ENCODE measurements around the gene VTI1A. TPM values are rescaled to one million over a fixed set of nuclear protein-coding genes. Genes with fewer than 3 reads are reported as not detected.
"Not testable (repeated sequence)": the region's sequence is repeated elsewhere in the genome, so short reads cannot be mapped to it uniquely, and the experiment has no call there.

VTI1A gene
- total RNA-seq, 1 experiment from 2014 or later, result 33.4 TPM

DNA sequence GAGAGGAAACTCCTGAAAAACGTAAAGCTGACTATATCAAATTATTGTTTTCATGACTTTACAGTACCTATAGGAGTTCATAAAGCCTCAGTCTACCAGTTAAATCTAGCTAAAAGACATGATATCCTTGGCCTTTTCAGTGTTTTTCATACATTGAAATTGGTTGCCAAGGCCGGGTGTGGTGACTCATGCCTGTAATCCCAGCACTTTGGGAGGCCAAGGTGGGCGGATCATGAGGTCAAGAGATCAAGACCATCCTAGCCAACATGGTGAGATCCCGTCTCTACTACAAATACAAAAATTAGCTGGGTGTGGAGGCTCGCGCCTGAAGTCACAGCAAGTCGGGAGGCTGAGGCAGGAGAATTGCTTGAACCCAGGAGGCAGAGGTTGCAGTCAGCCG, 53.0 kb downstream of the VTI1A start:
- not testable (repeated sequence) for H3K27ac ChIP-seq; DNase-seq (ENCODE audit: low read depth in 1 of 2, low spot score in 2 of 2); H3K36me3 ChIP-seq; H3K27me3 ChIP-seq (replicated peaks); H3K4me1 ChIP-seq (replicated peaks); H3K4me3 ChIP-seq; H3K9me3 ChIP-seq (replicated peaks)

DNA sequence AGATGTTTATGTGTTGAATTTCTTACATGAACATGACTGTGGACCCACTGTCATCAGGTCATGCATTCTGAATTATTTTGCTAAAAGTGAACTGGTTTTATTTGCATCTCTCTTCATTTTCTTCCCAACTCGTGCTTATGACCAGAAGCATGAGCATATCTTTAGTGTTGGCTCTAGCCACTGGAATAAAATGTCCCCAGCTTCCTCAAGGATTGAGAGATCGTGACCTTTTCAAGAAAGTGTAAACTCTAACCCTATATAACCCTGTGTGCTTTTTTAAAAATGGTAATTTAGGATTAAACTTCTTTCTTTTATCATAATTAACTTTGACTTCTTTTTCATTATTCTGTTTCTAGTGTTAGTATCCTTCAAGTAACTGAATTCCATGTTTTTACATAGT, 55.5 kb downstream of the VTI1A start:
- H3K27me3 ChIP-seq (replicated peaks), result no peaks in the 10 kb centered on the region
- no peaks in the 10 kb centered on the region for H3K9me3 ChIP-seq (replicated peaks)
- H3K27ac ChIP-seq, result no peak overlapping the region
- no peak overlapping the region for H3K4me3 ChIP-seq
- DNase-seq (ENCODE audit: low read depth in 1 of 2, low spot score in 2 of 2), result no peak
- H3K36me3 ChIP-seq, result no peaks in the 10 kb centered on the region; the same call in 1 of the 2 replicates
- H3K4me1 ChIP-seq (replicated peaks), result 0 out of 2 replicates have a peak, but pooled peaks cover 5% of the 10 kb centered on the region

DNA sequence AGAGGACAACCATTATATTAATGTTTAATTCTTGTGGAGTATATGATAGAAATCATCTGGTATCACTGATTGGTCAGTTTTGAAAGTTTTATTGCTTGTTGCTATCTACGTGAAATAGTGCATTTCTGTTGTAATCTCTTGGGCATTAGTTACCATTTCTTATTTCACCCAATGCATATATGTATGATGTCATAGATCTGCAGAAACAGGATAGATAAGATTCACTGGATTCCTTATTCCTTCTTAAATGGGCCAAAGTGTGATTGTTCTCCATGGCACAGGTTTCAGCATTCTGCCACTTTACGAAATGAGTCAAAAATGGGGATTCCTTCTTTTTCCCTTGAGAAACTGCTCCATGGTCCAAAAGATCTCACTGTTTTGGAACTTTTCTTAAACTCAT, 56.6 kb downstream of the VTI1A start:
- H3K9me3 ChIP-seq (replicated peaks), result no peaks in the 10 kb centered on the region
- H3K27me3 ChIP-seq (replicated peaks), result no peaks in the 10 kb centered on the region
- H3K4me3 ChIP-seq, result no peak overlapping the region
- 0 out of 2 replicates have a peak, but pooled peaks cover 5% of the 10 kb centered on the region for H3K4me1 ChIP-seq (replicated peaks)
- DNase-seq (ENCODE audit: low read depth in 1 of 2, low spot score in 2 of 2), result no peak
- H3K36me3 ChIP-seq, result no peaks in the 10 kb centered on the region; the same call in 1 of the 2 replicates
- no peak overlapping the region for H3K27ac ChIP-seq

DNA sequence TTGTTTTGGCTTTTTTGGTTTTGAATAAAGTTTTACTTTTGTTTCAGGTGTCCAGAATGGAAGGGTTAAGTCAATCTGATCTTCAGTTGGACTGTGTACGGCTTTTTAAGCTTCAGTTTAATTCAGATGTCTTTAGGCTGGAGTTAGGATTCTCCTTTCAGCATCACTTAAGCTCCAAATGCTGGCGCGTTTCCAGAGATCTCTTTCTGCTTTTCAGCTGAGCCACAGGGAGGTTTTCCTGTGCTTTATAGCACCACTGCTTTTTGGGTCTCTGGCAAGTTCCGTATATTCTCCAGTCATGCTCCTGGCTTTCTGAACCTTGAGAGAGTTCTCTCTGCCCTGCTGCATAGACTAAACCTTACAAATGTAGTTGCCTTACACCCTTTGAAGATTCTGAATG, 60.0 kb downstream of the VTI1A start:
- H3K4me3 ChIP-seq, result no peak overlapping the region
- H3K27me3 ChIP-seq (replicated peaks), result no peaks in the 10 kb centered on the region
- no peaks in the 10 kb centered on the region for H3K4me1 ChIP-seq (replicated peaks)
- H3K27ac ChIP-seq, result no peak overlapping the region
- H3K9me3 ChIP-seq (replicated peaks), result no peaks in the 10 kb centered on the region
- DNase-seq (ENCODE audit: low read depth in 1 of 2, low spot score in 2 of 2), result no peak
- H3K36me3 ChIP-seq, result no peaks in the 10 kb centered on the region

DNA sequence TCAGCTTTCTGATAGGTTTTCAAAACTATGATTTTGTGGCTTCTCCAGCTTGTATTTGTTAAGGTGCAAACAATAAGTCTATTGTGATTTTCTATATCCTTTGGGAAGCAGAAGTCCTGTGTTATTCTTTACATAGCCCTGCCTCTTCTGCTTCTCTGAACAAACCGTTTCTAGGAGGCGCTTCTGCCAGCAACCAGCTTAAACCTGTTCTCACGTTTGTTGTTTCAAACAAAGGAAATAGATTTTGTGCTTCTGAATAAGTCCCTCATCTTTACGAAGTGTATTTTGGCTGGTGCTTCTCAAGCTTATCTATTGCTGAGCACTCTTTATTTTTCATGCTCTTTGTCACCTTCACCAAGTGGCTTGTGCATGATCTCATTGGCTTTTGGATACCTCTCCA, 61.0 kb downstream of the VTI1A start:
- Histone ChIP-seq H3K9me3 (replicated peaks) (no peaks in the 10 kb centered on the region), H3K27me3 (replicated peaks) (no peaks in the 10 kb centered on the region), H3K4me3 (no peak overlapping the region)

DNA sequence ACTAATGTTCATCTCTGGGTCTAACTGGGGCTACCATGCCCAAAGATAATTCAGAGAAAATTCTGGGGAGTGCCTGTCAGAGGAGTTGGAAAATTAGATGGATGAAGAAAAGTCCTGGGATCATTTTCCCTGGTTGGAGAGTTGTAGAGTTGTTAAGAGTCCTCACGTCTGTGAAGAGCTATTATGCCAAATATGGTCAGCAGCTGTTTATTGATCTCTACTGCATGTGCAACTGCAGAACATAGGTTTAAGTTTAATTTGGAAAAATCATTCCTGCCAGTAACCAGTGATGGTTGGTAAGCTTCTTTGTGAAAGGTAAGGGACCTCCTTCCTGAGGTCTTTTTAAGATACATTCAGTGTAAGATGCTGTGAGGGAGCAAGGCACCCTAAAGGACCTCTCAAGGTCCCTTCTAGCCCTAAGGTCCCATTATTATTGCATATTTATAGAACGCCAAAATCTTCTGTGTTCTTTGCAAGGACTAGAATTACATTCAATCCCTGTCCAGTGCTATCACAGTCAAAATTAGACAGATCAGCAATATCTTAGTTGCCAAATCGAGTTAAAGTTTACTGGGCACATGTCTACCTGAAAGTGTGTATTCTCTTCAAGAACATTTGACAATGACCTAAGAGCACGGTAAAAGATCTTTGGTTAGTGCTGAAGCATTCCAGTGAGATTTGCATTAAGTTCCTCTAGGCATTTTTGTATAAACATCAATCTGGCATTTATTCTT, 62.7 kb downstream of the VTI1A start:
- H3K27me3 ChIP-seq (replicated peaks), result no peaks in the 10 kb centered on the region
- no peak overlapping the region for H3K27ac ChIP-seq
- no peaks in the 10 kb centered on the region for H3K36me3 ChIP-seq
- no peaks in the 10 kb centered on the region for H3K4me1 ChIP-seq (replicated peaks)
- DNase-seq (ENCODE audit: low read depth in 1 of 2, low spot score in 2 of 2), result no peak
- H3K4me3 ChIP-seq, result no peak overlapping the region
- H3K9me3 ChIP-seq (replicated peaks), result no peaks in the 10 kb centered on the region

More for the DNA sequence above, 61.0 kb downstream of the VTI1A start:
- DNase-seq (ENCODE audit: low read depth in 1 of 2, low spot score in 2 of 2), result no peak
- H3K27ac ChIP-seq, result no peak overlapping the region
- H3K36me3 ChIP-seq, result no peaks in the 10 kb centered on the region
- no peaks in the 10 kb centered on the region for H3K4me1 ChIP-seq (replicated peaks)

DNA sequence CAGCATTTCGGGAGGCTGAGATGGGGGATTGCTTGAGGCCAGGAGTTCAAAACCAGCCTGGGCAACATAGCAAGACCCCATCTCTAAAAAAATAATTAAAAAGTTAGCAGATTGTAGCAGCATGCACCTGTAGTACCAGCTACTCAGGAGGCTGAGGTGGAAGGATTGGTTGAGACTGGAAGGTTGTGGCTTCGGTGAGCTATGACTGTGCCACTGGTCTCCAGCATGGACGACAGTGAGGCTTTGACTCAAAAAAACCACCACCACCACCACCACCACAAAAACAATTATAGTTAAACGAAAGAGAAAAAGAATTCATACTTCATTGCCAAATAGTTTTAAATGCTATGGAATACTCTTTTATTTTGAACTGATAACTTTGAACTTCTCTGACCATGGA, 63.4 kb downstream of the VTI1A start:
- H3K9me3 ChIP-seq (replicated peaks), result no peaks in the 10 kb centered on the region
- no peak for DNase-seq (ENCODE audit: low read depth in 1 of 2, low spot score in 2 of 2)
- H3K27ac ChIP-seq, result no peak overlapping the region

DNA sequence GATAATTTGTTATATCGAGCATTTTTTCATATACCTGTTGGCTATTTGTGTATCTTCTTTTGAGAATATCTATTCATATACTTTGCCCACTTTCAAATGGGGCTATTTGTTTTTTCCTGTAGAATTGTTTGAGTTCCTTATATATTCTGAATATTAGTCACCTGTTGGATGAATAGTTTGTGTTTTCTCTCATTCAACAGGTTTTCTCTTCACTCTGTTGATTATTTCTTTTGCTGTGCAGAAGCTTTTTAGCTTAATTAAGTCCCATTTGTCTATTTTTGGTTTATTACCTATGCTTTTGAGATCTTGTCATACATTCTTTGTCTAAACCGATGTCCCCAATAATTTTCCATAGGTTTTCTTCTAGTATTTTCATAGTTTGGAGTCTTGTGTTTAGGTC, 65.3 kb downstream of the VTI1A start:
- Histone ChIP-seq H3K27ac (no peak overlapping the region), H3K4me1 (replicated peaks) (0 out of 2 replicates have a peak, but pooled peaks cover 1% of the 10 kb centered on the region), H3K27me3 (replicated peaks) (no peaks in the 10 kb centered on the region), H3K36me3 (no peaks in the 10 kb centered on the region), H3K9me3 (replicated peaks) (no peaks in the 10 kb centered on the region), H3K4me3 (no peak overlapping the region)
- no peak for DNase-seq (ENCODE audit: low read depth in 1 of 2, low spot score in 2 of 2)

More for the DNA sequence above, 63.4 kb downstream of the VTI1A start:
- Histone ChIP-seq H3K4me3 (no peak overlapping the region), H3K4me1 (replicated peaks) (no peaks in the 10 kb centered on the region), H3K27me3 (replicated peaks) (no peaks in the 10 kb centered on the region), H3K36me3 (no peaks in the 10 kb centered on the region)

DNA sequence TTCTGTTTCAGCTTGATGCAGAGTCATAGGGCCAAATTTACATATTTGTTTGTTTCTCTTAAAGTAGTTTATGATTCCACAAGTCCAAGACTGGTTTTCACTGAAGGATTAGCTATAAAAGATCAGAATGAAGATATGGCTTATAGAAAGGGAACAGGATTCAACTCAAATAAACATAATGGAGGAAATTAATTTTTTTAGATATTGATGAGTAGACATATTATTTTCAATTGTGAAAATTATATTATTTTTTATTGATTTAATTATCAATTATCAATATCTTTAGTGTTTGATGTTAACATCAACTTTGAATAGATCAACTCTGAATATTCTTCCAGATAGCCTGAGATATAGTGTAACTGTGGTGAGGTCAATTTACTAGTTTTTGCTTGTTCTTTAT, 68.1 kb downstream of the VTI1A start:
- Histone ChIP-seq H3K4me3 (no peak overlapping the region), H3K4me1 (replicated peaks) (0 out of 2 replicates have a peak, but pooled peaks cover 4% of the 10 kb centered on the region), H3K27me3 (replicated peaks) (no peaks in the 10 kb centered on the region), H3K36me3 (no peaks in the 10 kb centered on the region), H3K9me3 (replicated peaks) (no peaks in the 10 kb centered on the region), H3K27ac (no peak overlapping the region)
- no peak for DNase-seq (ENCODE audit: low read depth in 1 of 2, low spot score in 2 of 2)

DNA sequence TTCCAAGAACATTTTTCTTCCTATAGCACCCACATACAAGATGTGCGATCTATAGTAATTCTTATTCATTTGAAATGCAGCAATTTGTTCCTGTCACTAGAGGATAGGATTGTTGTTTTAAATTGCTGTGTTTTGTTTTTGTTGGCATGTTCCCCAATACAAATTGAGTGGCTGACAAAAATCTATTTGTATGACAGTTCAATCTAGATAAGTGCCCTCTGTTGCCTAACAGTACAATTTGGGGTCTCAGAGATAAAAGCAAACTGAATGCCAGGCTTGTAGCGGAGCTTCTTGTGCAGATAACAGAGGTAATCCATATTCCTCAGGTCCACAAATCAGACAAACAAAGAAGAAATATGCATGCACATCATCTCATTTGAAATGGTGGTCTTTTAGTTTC, 68.8 kb downstream of the VTI1A start:
- no peak overlapping the region for H3K27ac ChIP-seq
- no peaks in the 10 kb centered on the region for H3K36me3 ChIP-seq

DNA sequence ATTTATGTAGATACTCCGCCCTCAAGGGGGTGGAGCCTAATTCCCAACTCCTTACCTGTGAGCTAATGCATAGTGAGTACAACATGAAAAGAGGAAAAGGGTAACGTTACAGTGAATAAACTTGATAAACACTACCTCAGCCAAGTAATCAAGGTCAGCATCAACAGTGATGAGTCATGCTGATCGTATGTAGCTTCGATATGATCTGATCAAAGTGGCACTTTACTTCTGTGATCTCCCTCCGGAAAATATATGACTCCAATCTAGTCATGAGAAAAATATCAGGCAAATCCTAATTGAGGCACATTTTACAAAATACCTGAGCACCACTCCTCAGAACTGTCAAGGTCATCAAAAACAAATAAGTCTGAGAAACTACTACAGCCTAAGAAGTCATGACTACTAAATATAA, 70.4 kb downstream of the VTI1A start:
- Histone ChIP-seq H3K4me1 (replicated peaks) (0 out of 2 replicates have a peak, but pooled peaks cover 4% of the 10 kb centered on the region), H3K27me3 (replicated peaks) (no peaks in the 10 kb centered on the region), H3K27ac (no peak overlapping the region), H3K9me3 (replicated peaks) (no peaks in the 10 kb centered on the region), H3K36me3 (no peaks in the 10 kb centered on the region), H3K4me3 (no peak overlapping the region)
- DNase-seq (ENCODE audit: low read depth in 1 of 2, low spot score in 2 of 2), result no peak

More for the DNA sequence above, 68.8 kb downstream of the VTI1A start:
- 0 out of 2 replicates have a peak, but pooled peaks cover 4% of the 10 kb centered on the region for H3K4me1 ChIP-seq (replicated peaks)
- no peaks in the 10 kb centered on the region for H3K9me3 ChIP-seq (replicated peaks)
- DNase-seq (ENCODE audit: low read depth in 1 of 2, low spot score in 2 of 2), result no peak
- no peak overlapping the region for H3K4me3 ChIP-seq
- H3K27me3 ChIP-seq (replicated peaks), result no peaks in the 10 kb centered on the region

DNA sequence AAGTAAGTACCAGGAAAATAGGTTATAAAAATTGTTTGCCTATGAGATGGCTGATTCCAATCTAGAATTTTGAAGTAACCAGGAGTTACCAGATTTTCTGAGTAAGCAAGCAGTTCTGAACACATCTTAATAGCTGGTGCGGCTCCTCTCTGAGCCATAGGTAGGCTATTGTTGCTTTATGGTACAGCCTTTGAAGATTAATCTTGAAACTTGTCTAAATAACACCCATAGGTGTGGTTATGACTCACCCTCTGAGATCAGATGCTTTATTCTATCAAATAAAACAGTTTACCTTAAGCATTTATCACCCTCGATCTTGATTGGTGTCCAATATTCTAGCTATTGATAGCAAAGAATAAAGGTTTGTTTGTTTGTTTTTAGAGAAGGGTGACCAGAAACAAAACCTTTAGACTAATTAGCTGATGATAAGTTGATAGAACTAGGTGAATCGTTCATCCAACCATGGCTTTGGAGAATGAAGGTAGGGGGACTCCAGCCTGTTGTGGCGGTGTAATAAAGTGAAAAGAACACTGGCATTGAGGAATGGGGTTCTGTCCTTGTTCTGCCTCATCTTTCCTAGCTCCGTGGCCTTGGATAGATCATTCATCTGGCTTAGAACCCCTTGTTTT, 72.2 kb downstream of the VTI1A start:
- Histone ChIP-seq H3K36me3 (no peaks in the 10 kb centered on the region), H3K27me3 (replicated peaks) (no peaks in the 10 kb centered on the region), H3K9me3 (replicated peaks) (no peaks in the 10 kb centered on the region), H3K4me3 (no peak overlapping the region), H3K27ac (no peak overlapping the region), H3K4me1 (replicated peaks) (peaks cover 19% of the 10 kb centered on the region)
- no peak for DNase-seq (ENCODE audit: low read depth in 1 of 2, low spot score in 2 of 2)

DNA sequence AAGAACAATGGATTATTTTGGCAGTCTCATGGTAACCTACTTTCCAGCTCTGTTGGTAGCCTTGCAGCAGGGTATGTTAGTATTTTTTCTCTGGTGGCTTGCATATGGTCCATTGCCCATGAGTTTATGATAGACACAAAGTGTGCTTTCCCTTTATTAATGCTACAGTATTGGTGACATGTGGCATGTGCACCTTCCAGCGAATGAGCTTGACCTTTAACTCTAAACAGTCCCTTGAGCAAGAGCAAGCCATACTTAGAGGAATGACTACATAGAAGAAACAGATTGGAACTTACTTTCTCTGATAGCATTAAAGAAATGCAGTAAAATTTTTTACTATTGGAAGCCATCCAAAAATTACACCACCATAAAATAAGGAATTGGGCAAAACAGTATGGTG, 73.9 kb downstream of the VTI1A start:
- no peak for DNase-seq (ENCODE audit: low read depth in 1 of 2, low spot score in 2 of 2)
- Histone ChIP-seq H3K9me3 (replicated peaks) (no peaks in the 10 kb centered on the region), H3K27me3 (replicated peaks) (no peaks in the 10 kb centered on the region), H3K27ac (no peak overlapping the region), H3K36me3 (no peaks in the 10 kb centered on the region), H3K4me3 (no peak overlapping the region), H3K4me1 (replicated peaks) (peaks cover 34% of the 10 kb centered on the region)

DNA sequence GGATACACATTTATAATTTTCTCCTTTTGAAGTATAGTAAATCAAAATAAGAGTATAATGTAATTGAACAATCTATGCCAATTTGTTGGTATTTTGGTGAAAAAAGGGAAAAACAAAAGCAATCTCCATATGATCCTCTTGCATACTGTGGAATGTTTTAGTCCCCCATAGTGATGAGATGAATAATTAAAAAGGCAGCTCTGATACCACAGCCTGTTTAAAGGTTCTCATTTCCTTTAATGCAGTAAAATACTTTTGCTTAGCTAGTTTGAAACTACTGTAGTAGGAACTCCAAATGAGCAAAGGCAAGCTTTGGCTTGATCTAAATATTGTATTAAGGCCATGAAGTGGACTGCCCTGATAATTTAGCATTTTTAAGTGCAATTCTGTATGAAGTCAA, 77.6 kb downstream of the VTI1A start:
- no peak for DNase-seq (ENCODE audit: low read depth in 1 of 2, low spot score in 2 of 2)
- H3K4me1 ChIP-seq (replicated peaks), result peaks cover 52% of the 10 kb centered on the region
- H3K36me3 ChIP-seq, result no peaks in the 10 kb centered on the region
- H3K4me3 ChIP-seq, result no peak overlapping the region
- no peaks in the 10 kb centered on the region for H3K27me3 ChIP-seq (replicated peaks)
- H3K9me3 ChIP-seq (replicated peaks), result no peaks in the 10 kb centered on the region
- peak overlapping the region; percentile 48 for H3K27ac ChIP-seq
